A549 (cell line): Measurements from ENCODE around the gene HCAR2.

Source experiments
- CHD4 ChIP-seq: fragments of 200-600 bp; sonication (generic); IDR thresholded peaks from 2 replicates; pipeline ENCODE4 v1.6.1; 2016; ENCODE audit warnings: antibody characterized with exemption, mild to moderate bottlenecking, borderline replicate concordance
- EHF ChIP-seq: fragments of 250-450 bp; sonication (Bioruptor Pico); IDR thresholded peaks from 2 replicates; pipeline ENCODE4 v1.5.0; 2020; ENCODE audit warnings: mild to moderate bottlenecking
- JUN ChIP-seq, 2 experiments: fragments of >200 bp; sonication (Bioruptor Twin); formaldehyde crosslinking; IDR thresholded peaks; 2 replicates in 1 of 2; 3 replicates in 1 of 2; pipeline ENCODE4 v1.6.1; 2016 to 2017
- KDM1A ChIP-seq: fragments of 200-600 bp; sonication (generic); IDR thresholded peaks from 2 replicates; pipeline ENCODE4 v1.6.1; 2016; ENCODE audit warnings: low read depth, mild to moderate bottlenecking
- POLR2A ChIP-seq: IDR thresholded peaks from 2 replicates; pipeline ENCODE4 v1.6.1; 2012; ENCODE audit warnings: mild to moderate bottlenecking, low read length
- TF ChIP-seq, protein P1 (sequence below): fragments of 200-600 bp; sonication (generic); IDR thresholded peaks from 2 replicates; pipeline ENCODE4 v1.6.1; 2016; ENCODE audit warnings: antibody characterized with exemption, mild to moderate bottlenecking, moderate library complexity
- TF ChIP-seq, protein P2 (sequence below): fragments of >200 bp; sonication (Bioruptor Twin); formaldehyde crosslinking; IDR thresholded peaks from 3 replicates; pipeline ENCODE4 v1.5.1; 2016

DNA sequence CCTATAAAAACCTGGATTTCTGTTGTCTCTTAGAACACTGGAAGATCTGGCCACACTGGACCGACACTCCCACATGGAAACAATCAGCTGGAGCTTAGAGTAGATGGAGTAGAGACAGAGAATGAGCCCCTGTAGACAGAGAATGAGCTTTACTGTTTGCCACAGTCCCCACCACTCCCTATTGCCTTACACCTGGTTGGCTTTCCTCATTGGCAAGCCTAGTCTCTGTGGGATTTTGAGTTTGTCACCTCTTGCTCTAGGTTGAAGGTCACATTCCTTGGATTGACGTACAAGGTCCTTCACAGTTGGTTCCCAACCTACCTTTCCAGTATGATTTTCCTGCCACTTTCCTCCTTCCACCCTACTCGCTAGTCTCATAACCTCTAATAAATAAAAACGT, 29.5 kb upstream of the HCAR2 start:
- TF ChIP-seq CHD4 (no peak), POLR2A (no peak), KDM1A (no peak), JUN (IDR thresholded peaks at IDR 0.05) (no peak), EHF (CRISPR knock-in tag) (no peak)
- TF ChIP-seq, protein P1, sequence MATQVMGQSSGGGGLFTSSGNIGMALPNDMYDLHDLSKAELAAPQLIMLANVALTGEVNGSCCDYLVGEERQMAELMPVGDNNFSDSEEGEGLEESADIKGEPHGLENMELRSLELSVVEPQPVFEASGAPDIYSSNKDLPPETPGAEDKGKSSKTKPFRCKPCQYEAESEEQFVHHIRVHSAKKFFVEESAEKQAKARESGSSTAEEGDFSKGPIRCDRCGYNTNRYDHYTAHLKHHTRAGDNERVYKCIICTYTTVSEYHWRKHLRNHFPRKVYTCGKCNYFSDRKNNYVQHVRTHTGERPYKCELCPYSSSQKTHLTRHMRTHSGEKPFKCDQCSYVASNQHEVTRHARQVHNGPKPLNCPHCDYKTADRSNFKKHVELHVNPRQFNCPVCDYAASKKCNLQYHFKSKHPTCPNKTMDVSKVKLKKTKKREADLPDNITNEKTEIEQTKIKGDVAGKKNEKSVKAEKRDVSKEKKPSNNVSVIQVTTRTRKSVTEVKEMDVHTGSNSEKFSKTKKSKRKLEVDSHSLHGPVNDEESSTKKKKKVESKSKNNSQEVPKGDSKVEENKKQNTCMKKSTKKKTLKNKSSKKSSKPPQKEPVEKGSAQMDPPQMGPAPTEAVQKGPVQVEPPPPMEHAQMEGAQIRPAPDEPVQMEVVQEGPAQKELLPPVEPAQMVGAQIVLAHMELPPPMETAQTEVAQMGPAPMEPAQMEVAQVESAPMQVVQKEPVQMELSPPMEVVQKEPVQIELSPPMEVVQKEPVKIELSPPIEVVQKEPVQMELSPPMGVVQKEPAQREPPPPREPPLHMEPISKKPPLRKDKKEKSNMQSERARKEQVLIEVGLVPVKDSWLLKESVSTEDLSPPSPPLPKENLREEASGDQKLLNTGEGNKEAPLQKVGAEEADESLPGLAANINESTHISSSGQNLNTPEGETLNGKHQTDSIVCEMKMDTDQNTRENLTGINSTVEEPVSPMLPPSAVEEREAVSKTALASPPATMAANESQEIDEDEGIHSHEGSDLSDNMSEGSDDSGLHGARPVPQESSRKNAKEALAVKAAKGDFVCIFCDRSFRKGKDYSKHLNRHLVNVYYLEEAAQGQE: no peak
- TF ChIP-seq, protein P2, sequence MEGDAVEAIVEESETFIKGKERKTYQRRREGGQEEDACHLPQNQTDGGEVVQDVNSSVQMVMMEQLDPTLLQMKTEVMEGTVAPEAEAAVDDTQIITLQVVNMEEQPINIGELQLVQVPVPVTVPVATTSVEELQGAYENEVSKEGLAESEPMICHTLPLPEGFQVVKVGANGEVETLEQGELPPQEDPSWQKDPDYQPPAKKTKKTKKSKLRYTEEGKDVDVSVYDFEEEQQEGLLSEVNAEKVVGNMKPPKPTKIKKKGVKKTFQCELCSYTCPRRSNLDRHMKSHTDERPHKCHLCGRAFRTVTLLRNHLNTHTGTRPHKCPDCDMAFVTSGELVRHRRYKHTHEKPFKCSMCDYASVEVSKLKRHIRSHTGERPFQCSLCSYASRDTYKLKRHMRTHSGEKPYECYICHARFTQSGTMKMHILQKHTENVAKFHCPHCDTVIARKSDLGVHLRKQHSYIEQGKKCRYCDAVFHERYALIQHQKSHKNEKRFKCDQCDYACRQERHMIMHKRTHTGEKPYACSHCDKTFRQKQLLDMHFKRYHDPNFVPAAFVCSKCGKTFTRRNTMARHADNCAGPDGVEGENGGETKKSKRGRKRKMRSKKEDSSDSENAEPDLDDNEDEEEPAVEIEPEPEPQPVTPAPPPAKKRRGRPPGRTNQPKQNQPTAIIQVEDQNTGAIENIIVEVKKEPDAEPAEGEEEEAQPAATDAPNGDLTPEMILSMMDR: no peak
